Nephron progenitor cell (in vitro differentiated cells): ENCODE data around the gene ABHD12B.

ENCODE experiments used
- DNase-seq: peaks from one replicate; pipeline ENCODE4 v3.0.0; 2021
- H3K27ac Mint-ChIP-seq: 2 replicates; pipeline ENCODE4 v1.8.0; 2021; ENCODE audit warnings: mild to moderate bottlenecking, moderate library complexity, mixed read lengths
- H3K27me3 Mint-ChIP-seq: 2 replicates; pipeline ENCODE4 v1.8.0; 2021; ENCODE audit warnings: mild to moderate bottlenecking, low read depth, mixed read lengths; ENCODE audit not compliant: poor library complexity
- H3K36me3 Mint-ChIP-seq: 2 replicates; pipeline ENCODE4 v1.8.0; 2021; ENCODE audit warnings: low read depth, mixed read lengths
- H3K4me1 Mint-ChIP-seq: 2 replicates; pipeline ENCODE4 v1.8.0; 2021; ENCODE audit warnings: mixed read lengths
- H3K4me3 Mint-ChIP-seq: 2 replicates; pipeline ENCODE4 v1.8.0; 2021; ENCODE audit warnings: mild to moderate bottlenecking, moderate library complexity, mixed read lengths
- H3K9me3 Mint-ChIP-seq: 2 replicates; pipeline ENCODE4 v1.8.0; 2021; ENCODE audit warnings: mild to moderate bottlenecking, moderate library complexity, mixed read lengths
- TF ChIP-seq, protein P1 (sequence below): fragments of 200-600 bp; sonication (generic); IDR thresholded peaks from 2 replicates; pipeline ENCODE4 v1.5.0; 2021; ENCODE audit warnings: antibody characterized with exemption

Gene ABHD12B

DNA sequence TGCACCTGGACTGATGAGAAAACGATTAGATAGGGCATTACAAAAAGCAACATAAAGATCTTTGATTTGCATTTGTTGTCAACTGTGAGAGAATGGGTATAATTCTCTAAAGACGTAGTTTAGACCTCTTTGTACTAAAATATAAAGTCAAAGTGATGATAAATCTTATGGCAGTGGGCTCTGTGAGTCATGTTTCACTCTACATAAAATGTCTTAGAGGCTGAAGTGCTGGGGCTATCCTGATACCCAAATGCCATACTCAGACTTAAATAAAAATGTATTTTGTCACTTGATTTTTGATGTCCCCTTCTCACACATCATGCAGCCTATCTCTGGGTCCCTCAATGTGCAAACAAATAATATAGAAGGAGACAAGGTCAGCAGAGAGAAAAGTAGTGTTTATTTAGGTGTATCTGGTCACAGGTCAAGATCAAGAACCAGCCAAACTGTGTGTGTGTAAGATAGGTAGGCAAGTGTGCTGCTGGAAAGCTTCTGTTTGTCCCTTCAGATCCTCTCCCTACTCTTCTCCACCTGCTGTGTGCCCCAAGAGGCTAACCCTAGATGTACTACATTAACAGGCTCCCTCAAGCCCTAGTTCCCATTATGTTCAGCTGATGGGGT is 33.9 kb upstream of the ABHD12B start:
- peaks cover 32% of the 10 kb centered on the region for H3K27me3 Mint-ChIP-seq
- H3K27ac Mint-ChIP-seq, result no peak overlapping the region
- no peak overlapping the region for H3K4me3 Mint-ChIP-seq
- H3K4me1 Mint-ChIP-seq, result peaks cover under 1% of the 10 kb centered on the region
- no peak for DNase-seq
- TF ChIP-seq, protein P1, sequence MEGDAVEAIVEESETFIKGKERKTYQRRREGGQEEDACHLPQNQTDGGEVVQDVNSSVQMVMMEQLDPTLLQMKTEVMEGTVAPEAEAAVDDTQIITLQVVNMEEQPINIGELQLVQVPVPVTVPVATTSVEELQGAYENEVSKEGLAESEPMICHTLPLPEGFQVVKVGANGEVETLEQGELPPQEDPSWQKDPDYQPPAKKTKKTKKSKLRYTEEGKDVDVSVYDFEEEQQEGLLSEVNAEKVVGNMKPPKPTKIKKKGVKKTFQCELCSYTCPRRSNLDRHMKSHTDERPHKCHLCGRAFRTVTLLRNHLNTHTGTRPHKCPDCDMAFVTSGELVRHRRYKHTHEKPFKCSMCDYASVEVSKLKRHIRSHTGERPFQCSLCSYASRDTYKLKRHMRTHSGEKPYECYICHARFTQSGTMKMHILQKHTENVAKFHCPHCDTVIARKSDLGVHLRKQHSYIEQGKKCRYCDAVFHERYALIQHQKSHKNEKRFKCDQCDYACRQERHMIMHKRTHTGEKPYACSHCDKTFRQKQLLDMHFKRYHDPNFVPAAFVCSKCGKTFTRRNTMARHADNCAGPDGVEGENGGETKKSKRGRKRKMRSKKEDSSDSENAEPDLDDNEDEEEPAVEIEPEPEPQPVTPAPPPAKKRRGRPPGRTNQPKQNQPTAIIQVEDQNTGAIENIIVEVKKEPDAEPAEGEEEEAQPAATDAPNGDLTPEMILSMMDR, result no peak
- H3K9me3 Mint-ChIP-seq, result no peaks in the 10 kb centered on the region
- no peaks in the 10 kb centered on the region for H3K36me3 Mint-ChIP-seq

DNA sequence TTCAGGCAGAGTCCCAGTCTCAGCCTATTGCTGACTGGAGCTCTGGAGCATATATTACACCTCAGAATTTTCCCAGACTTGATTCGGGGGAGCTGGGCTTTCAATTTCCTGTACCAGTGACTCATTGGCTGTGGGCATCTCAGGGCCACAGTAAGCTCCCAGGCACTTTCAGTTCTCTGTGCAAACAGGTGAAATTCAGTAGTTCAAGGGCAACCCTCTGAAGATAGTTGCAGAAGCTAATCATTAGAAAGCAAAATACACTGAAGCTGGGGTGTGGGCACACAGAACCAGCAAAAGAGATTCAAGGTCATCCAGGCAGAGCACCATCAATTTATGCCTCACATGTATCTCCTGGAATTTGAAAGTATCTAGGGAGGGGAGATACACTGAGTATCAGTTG is 32.8 kb upstream of the ABHD12B start:
- H3K4me1 Mint-ChIP-seq, result no peaks in the 10 kb centered on the region
- no peaks in the 10 kb centered on the region for H3K36me3 Mint-ChIP-seq
- H3K27ac Mint-ChIP-seq, result no peak overlapping the region
- TF ChIP-seq, protein P1, result no peak
- H3K4me3 Mint-ChIP-seq, result no peak overlapping the region
- H3K9me3 Mint-ChIP-seq, result no peaks in the 10 kb centered on the region
- no peak for DNase-seq
- peaks cover 22% of the 10 kb centered on the region for H3K27me3 Mint-ChIP-seq

DNA sequence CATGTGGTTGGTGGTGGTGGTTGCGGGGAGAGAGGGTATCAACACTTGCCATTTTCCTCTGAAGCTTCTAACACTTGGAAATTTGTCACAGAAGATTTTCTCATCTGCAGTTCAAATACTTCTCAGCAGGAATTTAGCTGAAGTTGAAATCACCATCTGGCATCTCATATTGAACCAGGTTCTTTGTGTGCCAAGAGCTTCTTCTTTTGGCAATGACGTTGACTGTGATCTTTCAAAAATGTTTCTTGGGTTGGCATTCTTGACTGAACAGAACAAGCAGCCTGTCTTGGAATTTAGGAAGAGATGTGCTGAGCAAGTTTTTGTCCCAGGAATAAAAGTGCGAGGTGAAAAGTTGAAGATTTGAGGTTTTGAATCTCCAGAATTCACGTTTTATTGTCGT is 32.2 kb upstream of the ABHD12B start:
- Mint-ChIP-seq H3K27ac (no peak overlapping the region), H3K4me3 (no peak overlapping the region), H3K36me3 (no peaks in the 10 kb centered on the region), H3K27me3 (peaks cover 18% of the 10 kb centered on the region), H3K4me1 (no peaks in the 10 kb centered on the region), H3K9me3 (no peaks in the 10 kb centered on the region)
- no peak for DNase-seq
- TF ChIP-seq, protein P1, result no peak

DNA sequence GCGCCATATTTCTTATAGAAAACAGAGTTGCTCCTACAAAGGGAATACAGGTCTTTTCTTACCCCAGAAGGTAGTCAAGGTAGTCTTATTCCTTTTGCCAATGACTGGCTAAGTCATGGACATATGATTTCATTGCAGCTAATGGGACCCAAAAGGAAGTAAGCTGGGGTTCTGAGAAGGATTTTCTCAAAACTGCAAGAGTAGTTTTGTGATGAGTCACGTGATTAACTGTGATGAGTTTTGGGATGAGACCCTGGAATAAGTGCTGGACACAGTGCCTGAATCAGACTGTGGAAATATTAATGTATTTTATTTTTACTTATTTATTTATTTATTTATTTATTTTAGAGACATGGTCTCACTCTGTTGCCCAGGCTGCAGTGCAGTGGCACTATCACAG is 27.5 kb upstream of the ABHD12B start:
- no peak overlapping the region for H3K4me3 Mint-ChIP-seq
- H3K27me3 Mint-ChIP-seq, result no peaks in the 10 kb centered on the region
- no peaks in the 10 kb centered on the region for H3K9me3 Mint-ChIP-seq
- TF ChIP-seq, protein P1, result no peak
- DNase-seq, result no peak
- no peaks in the 10 kb centered on the region for H3K4me1 Mint-ChIP-seq
- H3K36me3 Mint-ChIP-seq, result no peaks in the 10 kb centered on the region
- H3K27ac Mint-ChIP-seq, result no peak overlapping the region

DNA sequence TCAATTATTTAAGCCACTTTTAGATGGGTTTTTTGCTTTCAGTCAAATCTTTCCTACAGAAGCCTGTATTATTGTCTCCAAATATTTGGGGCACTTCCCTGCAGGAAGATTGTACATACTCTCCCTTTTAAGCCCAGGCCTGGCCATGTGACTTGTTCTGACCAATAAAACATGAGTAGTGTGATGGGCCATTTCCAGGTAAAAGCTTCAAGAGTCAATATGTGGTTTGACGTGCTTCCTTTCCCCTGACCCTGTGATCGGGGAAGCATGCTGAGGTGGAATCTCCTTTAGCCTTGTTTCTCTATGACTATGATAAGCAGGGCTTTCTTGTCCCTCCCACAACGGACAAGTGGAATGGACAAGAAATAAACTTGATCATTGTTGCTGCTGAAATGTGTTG is 26.7 kb upstream of the ABHD12B start:
- no peak for DNase-seq
- Mint-ChIP-seq H3K27ac (no peak overlapping the region), H3K4me3 (no peak overlapping the region), H3K9me3 (no peaks in the 10 kb centered on the region), H3K4me1 (no peaks in the 10 kb centered on the region), H3K27me3 (no peaks in the 10 kb centered on the region), H3K36me3 (no peaks in the 10 kb centered on the region)
- TF ChIP-seq, protein P1, result no peak

DNA sequence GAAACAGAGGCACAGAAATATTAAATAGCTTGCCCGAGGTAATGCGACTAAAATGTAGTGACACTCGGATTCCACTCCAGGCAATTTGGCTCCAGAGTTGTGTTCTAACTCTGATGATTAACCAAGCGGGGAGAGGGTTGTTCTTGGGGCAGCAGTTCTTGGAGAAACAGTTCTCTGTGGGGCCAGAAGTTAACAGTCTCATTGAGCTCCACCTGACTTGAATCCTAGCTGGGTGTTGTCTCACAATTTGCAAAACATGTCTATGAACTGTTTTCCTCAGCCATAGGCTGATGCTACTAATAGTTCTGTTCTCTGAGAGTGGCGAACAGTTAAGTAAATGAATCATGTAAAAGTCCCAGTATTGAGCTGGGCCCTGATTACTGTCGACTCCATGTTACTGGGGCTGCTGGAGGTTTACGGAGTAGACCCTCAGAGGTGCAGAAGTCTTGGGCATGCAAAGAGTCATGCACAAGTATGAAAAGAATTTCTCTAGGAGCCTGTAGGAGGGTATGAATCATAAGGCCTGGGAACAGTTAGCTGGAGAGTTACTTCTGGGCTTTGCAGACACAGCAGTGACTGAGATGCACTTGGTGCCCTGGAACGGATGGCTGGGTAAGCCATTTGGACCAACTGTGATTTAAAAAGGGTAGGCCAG is 25.5 kb upstream of the ABHD12B start:
- TF ChIP-seq, protein P1, result no peak
- Mint-ChIP-seq H3K27me3 (no peaks in the 10 kb centered on the region), H3K9me3 (no peaks in the 10 kb centered on the region), H3K27ac (no peak overlapping the region), H3K36me3 (no peaks in the 10 kb centered on the region), H3K4me1 (no peaks in the 10 kb centered on the region), H3K4me3 (no peak overlapping the region)
- DNase-seq, result no peak
